ENCODE measurements around the gene MRPS7. TPM values are rescaled to one million over a fixed set of nuclear protein-coding genes. Genes with fewer than 3 reads are reported as not detected.

MRPS7 gene
- total RNA-seq, 1 donor from 2014 or later = 43.3 TPM

- peak; percentile 85 for TF ChIP-seq CTCF (IDR thresholded peaks at IDR 0.05)
- TF ChIP-seq EZH2 (IDR thresholded peaks at IDR 0.05) = no peak
- TF ChIP-seq EZH2phosphoT487 (IDR thresholded peaks at IDR 0.05) = no peak
- Histone ChIP-seq H3K9me3 (ENCODE audit: low read depth) (no peaks in the 10 kb centered on the region), H3K9ac (no peak overlapping the region), H3F3A (ENCODE audit: low read depth) (peaks cover 33% of the 10 kb centered on the region), H3K4me2 (peak overlapping the region; percentile 39), H2AFZ (replicated peaks) (no peak overlapping the region), H3K27ac (peak overlapping the region; percentile 49), H4K20me1 (ENCODE audit: low read depth) (peaks cover 8% of the 10 kb centered on the region), H3K36me3 (no peaks in the 10 kb centered on the region), H3K79me2 (ENCODE audit: low read depth) (no peaks in the 10 kb centered on the region), H3K4me1 (no peaks in the 10 kb centered on the region), H3K4me3 (no peak overlapping the region), H3K27me3 (no peaks in the 10 kb centered on the region)
- H3K4me3 Mint-ChIP-seq = no peak overlapping the region
- H3K27ac Mint-ChIP-seq = peak overlapping the region; percentile 60
- no peaks in the 10 kb centered on the region for H3K9me3 Mint-ChIP-seq
- H3K4me1 Mint-ChIP-seq = no peaks in the 10 kb centered on the region
- H3K36me3 Mint-ChIP-seq = peaks cover 28% of the 10 kb centered on the region
- peaks cover 11% of the 10 kb centered on the region for H3K27me3 Mint-ChIP-seq (ENCODE audit: insufficient read depth, low read depth)
- peak; percentile 88 for DNase-seq (ENCODE audit: low spot score)
Observed at GRCh38 chr17:75240394-75241142, 21.1 kb upstream of the MRPS7 start.

GRCh38 chr17:75241143-75241430, 20.6 kb upstream of the MRPS7 start:
- Histone ChIP-seq H2AFZ (replicated peaks) (no peak overlapping the region), H3K36me3 (no peaks in the 10 kb centered on the region), H3K9ac (no peak overlapping the region), H3K79me2 (ENCODE audit: low read depth) (no peaks in the 10 kb centered on the region), H3K4me3 (no peak overlapping the region), H3K4me2 (no peak overlapping the region), H3K27ac (peak overlapping the region; percentile 49), H3F3A (ENCODE audit: low read depth) (peaks cover 33% of the 10 kb centered on the region), H3K9me3 (ENCODE audit: low read depth) (no peaks in the 10 kb centered on the region), H3K4me1 (no peaks in the 10 kb centered on the region), H3K27me3 (no peaks in the 10 kb centered on the region), H4K20me1 (ENCODE audit: low read depth) (peaks cover 8% of the 10 kb centered on the region)
- H3K9me3 Mint-ChIP-seq = no peaks in the 10 kb centered on the region
- no peak for TF ChIP-seq CTCF (IDR thresholded peaks at IDR 0.05)
- TF ChIP-seq EZH2phosphoT487 (IDR thresholded peaks at IDR 0.05) = no peak
- TF ChIP-seq EZH2 (IDR thresholded peaks at IDR 0.05) = no peak
- H3K27ac Mint-ChIP-seq = peak overlapping the region; percentile 60
- no peak for DNase-seq (ENCODE audit: low spot score)
- no peak overlapping the region for H3K4me3 Mint-ChIP-seq
- H3K36me3 Mint-ChIP-seq = peaks cover 27% of the 10 kb centered on the region
- no peaks in the 10 kb centered on the region for H3K4me1 Mint-ChIP-seq
- H3K27me3 Mint-ChIP-seq (ENCODE audit: insufficient read depth, low read depth) = peaks cover 11% of the 10 kb centered on the region

- H3K27ac Mint-ChIP-seq = no peak overlapping the region
- Histone ChIP-seq H3K79me2 (ENCODE audit: low read depth) (peaks cover under 1% of the 10 kb centered on the region), H3K36me3 (no peaks in the 10 kb centered on the region), H4K20me1 (ENCODE audit: low read depth) (peaks cover 8% of the 10 kb centered on the region), H3K4me1 (no peaks in the 10 kb centered on the region), H3K4me2 (no peak overlapping the region), H3K27me3 (no peaks in the 10 kb centered on the region), H2AFZ (replicated peaks) (no peak overlapping the region), H3K4me3 (no peak overlapping the region), H3K9ac (no peak overlapping the region), H3K9me3 (ENCODE audit: low read depth) (no peaks in the 10 kb centered on the region), H3F3A (ENCODE audit: low read depth) (peaks cover 33% of the 10 kb centered on the region), H3K27ac (no peak overlapping the region)
- no peak overlapping the region for H3K4me3 Mint-ChIP-seq
- H3K9me3 Mint-ChIP-seq = no peaks in the 10 kb centered on the region
- H3K36me3 Mint-ChIP-seq = peaks cover 23% of the 10 kb centered on the region
- TF ChIP-seq EZH2 (IDR thresholded peaks at IDR 0.05) (no peak), EZH2phosphoT487 (IDR thresholded peaks at IDR 0.05) (no peak), CTCF (IDR thresholded peaks at IDR 0.05) (no peak)
- no peaks in the 10 kb centered on the region for H3K4me1 Mint-ChIP-seq
- H3K27me3 Mint-ChIP-seq (ENCODE audit: insufficient read depth, low read depth) = peaks cover 11% of the 10 kb centered on the region
- no peak for DNase-seq (ENCODE audit: low spot score)
Observed at GRCh38 chr17:75241502-75241901, 20.2 kb upstream of the MRPS7 start.

Data from neural progenitor cell (in vitro differentiated cells).